Activated CD8-positive, alpha-beta memory T cell treated with anti-CD3 and anti-CD28 coated beads for 48 hours (primary cell): ENCODE measurements around the gene TMEM61.

ENCODE experiments used
- DNase-seq, 3 experiments: peaks; one replicate each; pipeline ENCODE4 v3.0.0-alpha.2; 2020; ENCODE audit warnings: low read depth in 2 of 3, low spot score in 2 of 3

TMEM61 gene

DNA sequence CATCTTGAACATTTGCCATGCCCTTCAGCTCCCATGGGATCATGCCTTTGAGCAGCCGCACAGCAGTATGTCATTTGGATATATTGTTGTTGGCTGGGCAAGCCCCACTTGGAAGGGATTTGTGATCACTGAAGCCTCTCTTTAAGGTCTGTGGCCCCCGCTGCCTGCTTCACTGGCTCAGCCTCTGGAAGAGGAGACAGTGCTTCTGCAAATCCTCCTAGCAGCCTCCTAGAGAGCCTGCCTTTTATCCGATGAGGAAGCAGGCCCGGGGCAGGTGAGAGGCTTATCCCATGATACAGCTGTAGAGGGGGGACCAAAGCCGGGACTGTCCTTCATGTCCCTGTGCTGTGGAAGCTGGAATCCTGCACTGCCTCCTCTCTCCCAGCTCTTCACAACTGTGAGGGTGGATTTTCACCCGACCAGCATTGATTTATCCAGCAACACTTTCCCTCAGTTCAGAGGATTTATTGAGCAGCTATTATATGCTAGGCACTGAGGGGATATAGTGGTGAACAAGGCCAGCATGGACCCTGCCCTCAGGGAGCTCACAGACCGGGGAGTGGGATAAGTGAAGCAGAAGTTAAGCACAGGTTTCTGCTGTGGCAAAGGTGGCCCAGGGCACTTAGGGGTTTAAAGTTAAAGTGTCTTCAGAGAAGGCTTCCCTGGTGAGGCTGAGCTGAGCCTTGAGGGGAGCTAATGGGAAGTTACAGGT lies 3.9 kb downstream of the TMEM61 start:
- no peak for DNase-seq

DNA sequence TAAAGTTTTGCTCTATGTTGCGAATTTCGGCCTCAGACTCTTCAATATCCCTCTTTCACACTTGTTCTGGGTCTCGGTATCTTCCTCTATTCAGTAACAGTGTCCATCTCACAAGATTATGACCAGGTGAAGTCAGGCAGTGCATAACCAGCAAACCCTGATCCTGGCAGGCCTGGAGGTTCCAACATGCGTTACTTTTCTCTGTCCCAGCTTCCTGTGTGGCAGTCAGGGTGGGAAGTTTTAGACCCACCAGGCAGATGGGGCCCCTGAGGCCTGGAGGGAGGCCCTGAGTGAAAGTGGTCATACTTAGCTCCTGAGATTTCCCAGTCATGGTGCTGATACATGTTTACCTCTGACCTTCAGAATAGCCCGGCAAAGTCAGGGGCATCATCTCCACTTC lies 5.1 kb downstream of the TMEM61 start:
- no peak for DNase-seq

DNA sequence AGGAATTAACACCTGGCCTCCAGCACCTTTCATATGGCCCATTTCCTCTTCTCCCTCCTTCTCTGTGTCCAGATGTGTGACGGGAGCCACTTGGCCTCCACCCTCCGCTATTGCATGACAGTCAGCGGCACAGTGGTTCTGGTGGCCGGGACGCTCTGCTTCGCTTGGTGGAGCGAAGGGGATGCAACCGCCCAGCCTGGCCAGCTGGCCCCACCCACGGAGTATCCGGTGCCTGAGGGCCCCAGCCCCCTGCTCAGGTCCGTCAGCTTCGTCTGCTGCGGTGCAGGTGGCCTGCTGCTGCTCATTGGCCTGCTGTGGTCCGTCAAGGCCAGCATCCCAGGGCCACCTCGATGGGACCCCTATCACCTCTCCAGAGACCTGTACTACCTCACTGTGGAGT lies 5.6 kb downstream of the TMEM61 start:
- no peak for DNase-seq

DNA sequence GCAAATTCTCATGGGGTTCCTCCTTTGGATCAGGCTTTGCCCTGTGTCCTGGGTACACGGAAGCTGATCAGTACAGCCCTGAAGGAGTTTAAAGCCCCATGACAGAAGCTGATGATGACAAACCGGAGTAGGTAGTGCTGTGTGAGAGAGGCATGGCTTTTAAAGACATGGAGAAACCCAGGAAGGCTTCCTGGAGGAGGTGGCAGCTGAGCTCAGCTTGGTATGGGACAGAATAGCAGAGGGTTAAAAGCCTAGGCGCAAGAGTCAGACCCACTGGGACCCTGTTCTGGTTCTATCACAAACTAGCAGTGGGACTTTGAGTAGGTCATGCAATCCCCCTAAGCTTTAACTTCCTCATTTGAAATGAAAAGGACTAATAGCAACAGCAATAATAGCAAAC lies 6.1 kb downstream of the TMEM61 start:
- DNase-seq = no peak

DNA sequence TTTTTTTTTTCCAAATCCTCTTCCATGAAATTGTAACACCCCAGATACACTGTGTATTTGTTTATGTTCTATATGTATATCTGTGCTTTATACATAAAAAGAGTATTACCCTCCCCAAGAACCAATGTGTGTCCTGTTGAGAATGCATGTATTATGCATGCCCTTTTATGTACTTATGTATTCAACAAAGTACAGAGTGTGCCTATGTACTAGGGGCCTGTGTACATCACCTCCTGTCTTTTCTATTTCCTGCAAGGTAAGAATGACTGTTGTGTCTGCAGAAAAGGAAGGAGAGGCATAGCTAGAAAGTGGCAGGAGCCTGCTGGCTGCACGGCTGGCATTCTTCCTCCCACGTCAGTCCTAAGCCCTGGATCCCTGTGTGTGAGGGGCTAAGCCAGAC lies 7.0 kb downstream of the TMEM61 start:
- DNase-seq = no peak

DNA sequence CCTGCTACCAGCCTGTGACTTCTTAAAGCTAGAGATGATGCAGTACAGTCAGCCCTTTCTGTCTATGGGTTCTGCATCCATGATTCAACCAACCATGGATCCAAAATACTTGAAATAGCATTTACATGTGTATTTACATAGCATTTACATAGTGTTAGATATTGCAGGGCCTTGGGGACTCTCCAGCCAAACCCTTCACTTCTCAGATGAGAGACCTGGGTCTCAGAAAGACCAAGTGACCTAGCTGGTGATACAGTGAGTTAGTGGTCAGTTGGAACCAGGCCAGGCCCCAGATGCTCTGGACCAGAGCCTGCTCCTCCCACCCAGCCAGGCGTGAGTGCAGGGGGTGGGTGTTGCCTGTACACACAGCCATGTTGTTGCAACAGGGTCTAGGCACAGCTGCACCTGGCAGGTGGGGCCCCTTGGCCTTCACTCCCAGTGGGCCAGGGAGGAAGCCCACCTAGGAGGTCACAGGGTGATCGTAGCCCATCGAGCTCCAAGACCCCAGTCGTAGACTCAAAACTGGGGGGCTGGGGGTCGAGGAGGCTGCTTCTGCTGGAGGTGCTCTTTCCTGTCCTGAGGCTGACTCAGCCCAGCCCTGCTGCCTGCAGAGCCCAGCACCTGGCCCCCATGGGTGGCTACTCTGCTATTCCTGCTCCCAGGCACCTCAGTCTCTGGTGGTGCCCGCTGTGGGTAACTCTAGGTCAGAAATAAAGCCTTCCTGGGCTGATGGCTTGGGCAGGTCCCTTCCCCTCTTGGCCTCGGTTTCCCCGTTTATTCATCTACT lies 7.7 kb downstream of the TMEM61 start:
- no peak for DNase-seq

DNA sequence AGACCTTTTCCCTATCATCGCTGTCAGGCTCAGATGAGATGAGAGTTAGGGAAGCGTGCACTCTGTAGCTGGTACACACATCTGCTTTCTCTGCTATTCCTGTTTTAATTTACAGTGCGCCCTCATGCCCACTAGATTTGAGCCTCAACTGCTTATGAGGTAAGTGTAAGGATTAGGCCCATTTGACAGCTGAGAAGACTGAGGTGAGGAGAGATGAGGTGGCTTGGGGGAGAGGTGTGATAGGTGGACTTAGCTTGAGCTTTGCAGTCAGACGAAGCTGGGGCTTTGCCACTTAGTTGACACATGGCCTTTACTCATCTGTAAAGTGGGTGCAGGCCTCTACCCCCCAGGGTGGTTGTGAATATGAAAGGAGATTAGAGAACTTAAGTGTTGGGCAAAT lies 8.5 kb downstream of the TMEM61 start:
- DNase-seq = no peak

DNA sequence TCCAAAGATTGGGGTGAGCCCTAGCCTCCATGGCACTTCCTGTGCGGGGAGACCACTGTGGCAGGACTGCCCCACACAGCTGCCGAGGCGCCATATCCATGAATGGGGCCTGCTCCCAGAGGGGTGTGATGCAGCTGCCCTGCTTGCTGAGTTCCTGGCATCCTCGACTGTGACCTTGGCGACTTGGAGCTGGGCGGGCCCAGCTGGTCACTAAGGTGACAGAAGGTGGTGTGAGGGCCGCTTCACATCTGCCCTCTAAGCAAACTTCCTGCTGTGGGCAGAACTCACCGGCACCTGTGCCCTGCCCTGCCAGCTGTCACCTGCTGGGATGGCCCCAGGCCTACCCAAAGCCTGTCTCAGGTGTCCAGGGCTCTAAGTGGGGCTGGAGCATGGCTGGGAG lies 9.0 kb downstream of the TMEM61 start:
- DNase-seq = no peak

DNA sequence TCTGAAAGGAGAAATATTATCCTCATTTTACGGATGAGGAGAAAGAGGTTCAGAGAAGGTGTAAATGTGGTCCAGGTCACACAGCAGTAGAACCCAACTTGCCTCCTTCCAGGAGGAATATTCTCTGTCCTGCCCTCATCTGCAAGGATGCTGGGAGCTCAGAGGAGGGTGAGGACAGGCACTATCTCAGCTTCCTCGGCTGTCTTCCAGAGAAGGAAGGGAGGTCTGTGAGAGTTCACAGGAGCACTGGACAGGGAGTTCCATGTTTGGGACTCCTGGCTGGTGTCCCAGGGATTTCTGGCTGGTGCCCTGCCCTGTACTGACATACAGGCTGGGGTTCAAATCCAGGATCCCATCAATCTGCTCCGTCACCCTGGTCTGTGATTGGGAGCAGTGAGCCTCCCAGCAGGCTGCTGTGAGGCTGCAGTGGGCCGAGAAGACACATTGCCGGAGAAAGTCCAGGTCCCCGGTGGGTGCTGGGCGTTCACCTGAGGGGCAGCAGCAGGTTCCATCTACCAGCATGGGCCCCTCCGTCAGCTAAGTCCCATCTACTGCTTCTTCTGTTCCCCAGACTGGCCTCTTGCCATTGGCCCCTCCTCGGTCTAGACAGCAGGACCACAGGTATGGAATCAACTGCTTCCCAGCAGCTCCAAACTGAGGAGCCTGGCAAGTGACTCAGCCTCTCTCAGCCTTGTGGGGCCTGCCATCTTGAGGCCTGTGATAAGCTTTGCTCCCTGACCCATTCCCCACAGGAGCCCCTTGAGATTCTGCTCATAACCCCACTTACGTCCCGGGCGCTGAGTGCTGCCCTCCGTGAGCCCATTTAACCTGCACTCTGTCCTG lies 9.8 kb downstream of the TMEM61 start:
- no peak for DNase-seq

DNA sequence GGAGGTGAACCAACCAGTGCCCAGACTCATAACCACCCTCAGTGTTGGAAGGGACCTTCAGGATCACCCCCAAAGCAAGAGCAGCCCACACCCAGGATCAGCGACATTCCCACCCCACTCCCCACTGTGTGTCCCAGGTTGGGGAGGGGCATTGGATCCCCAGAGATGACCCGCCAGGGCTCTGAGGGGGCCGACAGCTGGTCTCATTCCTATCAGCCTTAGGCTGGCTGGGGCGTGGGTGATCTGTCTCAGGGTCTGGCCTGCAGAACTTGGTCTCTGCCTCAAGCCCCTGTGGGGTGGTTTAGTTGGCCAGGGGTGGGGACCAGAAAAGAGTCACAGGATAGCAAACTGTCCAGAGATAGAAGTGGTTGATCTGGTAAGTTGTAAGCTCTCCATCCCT lies 10.5 kb downstream of the TMEM61 start:
- DNase-seq = no peak

DNA sequence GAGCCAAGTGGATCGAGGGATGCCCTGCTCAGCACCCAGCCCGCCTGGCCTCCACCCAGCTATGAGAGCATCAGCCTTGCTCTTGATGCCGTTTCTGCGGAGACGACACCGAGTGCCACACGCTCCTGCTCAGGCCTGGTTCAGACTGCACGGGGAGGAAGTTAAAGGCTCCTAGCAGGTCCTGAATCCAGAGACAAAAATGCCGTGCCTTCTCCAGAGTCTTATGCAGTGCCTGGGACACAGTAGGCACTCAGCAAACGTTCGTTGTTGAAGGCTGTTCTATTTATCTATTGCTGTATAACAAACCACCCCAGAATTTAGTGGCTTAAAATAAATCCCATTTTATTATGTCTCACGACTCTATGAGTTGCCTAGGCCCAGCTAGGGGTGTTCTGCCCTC lies 11.5 kb downstream of the TMEM61 start:
- no peak for DNase-seq

DNA sequence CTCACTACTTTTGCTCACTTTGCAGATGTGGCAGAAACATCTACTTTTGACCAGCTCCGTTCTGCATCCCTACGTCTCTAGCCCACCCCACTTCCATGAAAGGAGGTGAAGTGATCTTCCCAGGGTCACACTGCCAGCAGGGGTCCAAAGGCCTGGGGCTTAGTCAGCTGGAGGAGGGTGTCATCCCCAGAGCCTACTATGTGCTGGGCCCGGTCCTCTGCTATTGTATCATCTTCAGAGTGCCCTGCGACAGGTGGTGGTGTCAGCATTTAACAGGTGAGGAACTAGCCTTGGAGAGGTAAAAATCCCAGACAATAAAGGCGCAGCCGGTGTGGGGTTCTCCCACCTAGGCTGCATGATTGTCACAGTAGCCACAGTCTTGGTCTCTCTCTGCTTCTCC lies 12.7 kb downstream of the TMEM61 start:
- DNase-seq = no peak

DNA sequence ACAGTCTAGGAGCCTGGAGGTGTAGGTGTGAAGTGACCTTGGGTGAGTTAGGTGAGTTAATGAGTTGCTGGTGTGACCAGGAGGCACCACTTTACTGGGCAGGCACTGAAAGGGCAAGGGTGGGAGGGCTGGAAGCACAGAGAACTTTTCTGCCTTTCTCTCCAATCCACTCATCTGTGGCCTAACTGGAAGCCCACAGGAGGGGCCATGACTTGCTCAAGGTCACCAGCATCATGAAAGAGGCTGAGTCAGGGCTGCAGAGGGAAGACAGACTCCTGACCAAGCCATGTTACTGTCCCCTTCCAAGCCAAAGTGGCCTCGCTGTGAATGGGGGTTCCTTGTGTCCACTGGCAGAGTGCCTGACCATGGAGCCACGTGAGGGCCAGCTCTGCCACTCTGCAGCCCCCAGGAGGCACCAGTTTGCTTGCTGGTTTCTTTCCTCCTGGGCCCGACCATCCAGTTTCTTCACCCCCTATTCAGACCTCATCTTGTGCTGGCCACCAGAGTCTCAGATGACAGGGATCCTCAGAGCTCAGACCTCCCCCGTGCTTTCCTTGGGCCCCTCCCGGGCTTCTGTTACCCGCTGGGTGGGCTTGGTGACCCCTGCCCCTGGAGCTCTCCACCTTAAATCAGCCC lies 14.0 kb downstream of the TMEM61 start:
- DNase-seq = no peak

DNA sequence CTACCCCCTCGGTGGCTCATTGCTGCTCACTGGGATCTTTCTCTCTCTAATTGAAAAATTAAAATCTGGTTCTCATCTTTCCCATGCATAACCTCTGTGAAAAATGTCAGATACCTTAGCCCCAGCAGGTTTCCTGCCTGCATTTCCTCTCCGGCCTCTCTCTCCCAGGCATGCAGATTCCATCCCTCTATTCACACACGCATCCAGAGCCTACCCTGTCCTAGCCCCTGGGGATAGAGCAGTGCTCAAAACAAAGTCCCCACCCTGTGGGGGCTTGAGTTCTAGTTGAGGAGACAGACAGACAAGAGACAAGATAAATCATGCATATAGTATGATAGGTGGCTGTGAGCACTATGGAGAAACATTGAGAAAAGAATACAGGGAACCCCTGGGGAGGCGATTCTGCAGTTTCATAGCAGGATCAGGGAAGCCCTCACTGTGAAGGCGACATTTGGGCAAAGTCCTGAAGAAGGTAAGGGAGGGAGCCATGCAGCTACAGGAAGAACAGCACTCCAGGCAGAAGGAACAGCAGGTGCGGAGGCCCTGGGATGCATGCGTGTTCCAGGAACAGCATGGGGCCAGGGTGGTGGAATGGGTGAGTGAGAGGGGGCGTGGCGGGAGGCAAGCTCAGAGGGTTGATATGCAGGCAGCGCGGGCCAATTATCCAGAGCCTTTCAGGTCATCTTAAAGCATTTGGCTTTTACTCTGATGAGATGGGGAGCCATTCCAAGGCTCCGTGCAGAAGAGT lies 14.8 kb downstream of the TMEM61 start:
- DNase-seq = no peak

DNA sequence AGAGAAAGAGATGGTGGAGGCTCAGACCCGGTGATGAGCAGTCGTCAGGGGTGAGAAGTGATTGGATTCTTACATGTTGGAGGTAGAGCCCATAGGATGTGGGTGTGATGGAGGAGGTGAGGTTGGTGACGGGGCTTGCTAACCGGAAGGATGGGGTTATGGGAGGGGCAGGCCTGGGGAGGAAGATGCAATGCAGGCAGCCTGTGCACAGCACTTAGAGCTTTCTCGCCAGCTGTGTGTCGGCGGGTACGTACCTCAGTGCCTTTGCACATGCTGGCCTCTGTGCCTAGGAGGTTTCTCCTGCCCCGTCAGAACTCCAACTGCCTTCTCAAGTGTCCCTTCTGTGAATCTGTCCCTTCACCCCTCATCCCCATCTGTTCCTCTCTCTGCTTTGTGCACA lies 15.4 kb downstream of the TMEM61 start:
- DNase-seq = no peak

DNA sequence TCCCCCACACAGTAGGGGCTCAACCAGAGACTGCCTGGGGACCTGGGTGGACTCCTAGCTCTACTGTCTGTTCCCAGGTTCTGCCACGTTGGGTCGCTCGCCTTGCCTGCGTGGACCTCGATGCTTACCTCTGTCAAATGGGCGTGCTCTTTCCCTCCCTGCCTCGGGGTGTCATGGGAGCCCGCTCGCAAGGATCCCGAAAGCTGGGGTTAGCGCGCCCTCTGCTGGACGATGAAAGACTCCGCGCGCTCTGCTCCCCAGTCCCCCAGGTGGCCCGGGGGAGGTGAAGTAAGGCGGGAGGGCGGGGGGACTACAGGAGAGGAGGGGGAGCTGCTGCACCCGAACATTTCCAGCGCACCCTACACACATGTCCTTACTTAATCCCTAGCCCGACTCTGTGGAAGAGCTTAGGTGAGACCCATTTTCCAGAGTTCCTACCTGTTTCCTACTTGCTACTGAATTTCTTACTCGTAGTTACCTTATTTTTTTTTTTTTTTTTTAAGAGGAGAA lies 16.0 kb downstream of the TMEM61 start:
- peak; percentile 54 to 84 (median 67) for DNase-seq

DNA sequence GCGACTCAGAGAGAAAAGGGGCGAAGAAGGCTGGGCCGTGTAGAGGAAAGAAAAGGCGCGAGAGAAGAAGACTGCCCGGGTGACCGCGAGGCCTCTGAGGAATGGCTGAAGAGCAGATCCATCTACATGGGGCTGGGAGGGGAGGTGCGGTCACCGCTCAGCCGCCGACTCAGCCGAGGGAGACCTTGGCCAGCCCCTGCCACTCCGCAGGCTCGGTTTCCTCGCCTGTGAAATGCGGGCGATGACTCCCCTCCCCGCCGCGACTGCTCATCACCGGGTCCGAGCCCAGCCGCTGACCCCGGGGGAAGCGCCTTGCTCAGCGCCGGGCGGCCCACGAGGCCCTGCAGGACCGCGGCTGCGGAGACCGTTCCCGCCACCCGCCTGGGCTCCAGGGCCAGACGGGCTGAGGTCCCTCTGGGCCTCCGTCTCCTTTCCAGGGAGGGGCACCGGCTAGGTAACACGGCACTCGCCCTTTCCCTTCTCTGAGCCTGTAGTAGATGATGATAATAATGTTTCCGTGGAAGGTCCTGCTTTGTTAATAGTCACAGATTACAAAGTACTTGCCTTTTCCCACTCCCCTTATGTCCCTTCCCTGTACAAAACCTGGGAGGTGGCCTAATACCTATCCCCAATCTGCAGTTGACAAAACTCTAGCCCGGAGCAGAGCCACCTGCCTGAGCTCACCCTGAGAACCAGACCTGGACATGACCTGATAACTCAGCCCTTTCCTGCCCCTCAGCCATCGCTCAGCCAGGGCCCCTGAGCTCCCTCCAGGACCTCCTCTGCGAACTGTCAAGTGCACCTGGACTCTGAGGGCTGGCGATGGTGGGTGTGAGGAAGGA lies 16.7 kb downstream of the TMEM61 start:
- DNase-seq = no peak

DNA sequence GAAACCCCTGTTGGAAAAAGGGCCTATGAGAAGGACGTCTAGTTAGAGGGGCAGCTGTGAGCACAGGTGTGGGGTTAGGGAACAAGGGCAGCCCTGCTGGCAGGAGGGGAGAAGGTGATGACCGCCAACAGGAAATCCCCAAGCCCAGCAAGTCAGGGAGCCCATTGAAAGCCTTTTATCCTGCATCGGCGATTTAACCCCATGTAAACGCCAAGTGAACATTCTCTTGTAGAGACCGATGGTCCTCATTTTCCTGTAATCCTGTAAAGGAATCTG lies 17.2 kb downstream of the TMEM61 start:
- DNase-seq = no peak

DNA sequence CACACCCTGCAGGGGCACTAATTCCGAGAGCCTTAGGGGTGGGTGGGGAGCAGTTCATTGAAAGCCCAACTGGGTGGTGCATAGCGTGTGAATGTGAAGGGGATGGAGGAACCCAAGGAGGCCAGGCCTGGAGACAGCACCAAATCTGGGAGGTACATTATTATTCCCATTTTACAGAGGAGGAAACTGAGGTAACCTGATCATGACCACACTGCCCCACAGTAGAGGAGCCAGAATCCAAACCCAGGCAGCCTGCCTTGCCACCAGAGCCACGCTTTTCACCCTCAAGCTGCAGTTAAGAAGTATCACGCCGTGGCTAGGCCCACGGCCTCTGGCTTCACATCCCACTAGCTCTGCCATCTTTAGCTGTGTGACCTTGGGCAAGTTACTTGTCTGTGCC lies 17.7 kb downstream of the TMEM61 start:
- DNase-seq = no peak

DNA sequence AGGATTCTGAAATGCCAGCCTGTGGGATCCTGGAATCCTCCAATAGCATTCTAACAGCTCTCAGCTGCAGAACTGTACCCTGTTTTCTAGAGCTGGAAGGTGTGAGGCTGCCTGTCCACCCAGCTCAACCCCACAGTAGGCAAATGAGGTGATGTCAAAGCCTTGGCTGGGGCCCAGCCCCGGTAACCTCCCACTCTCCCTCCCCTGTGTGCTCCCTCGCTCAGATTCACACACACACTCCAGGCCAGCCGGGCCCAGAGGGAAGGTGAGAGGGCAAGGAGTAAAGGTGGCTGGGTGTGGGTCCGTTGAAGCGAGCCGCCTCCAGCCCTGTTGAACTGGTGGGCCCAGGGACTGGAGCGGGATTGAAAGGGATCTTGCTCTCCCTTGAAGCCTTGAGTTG lies 18.2 kb downstream of the TMEM61 start, which contains the start of gene BSND:
Gene BSND, plus strand, starts transcription at position 257 of the 400 bp plus-strand sequence. CDS start 254 bp downstream, outside the sequence.
- DNase-seq = no peak
